ENCODE results near the gene SUGCT. TPM values are rescaled to one million over a fixed set of nuclear protein-coding genes. Genes with fewer than 3 reads are reported as not detected.

Gene SUGCT
- total and polyA plus RNA-seq, 9 of the 15 experiments (the other 6 are each of a cell fraction or from before 2014, with no cell fraction given) = 0.58 to 2.5 (median 1.4) TPM

DNA sequence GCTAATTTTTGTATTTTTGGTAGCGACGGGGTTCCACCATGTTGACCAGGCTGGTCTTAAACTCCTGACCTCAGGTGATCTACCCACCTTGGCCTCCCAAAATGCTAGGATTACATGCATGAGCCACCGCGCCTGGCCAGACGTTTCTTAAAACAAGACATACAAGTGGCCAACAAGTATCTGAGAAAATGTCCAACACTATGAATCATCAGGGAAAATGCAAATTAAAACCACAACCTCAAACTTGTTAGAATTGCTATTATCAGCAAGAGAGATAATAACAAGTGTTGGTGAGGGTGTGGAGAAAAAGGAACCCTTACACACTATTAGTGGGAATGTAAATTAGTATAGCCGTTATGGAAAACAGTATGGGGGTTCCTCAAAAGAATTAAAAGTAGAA, 148.6 kb downstream of the SUGCT start:
- no peak for ATAC-seq
- DNase-seq (ENCODE audit: extremely low read depth in 1 of 4, low spot score in 3 of 4) = no peak
- no TSS peak for BruUV-seq (replicated peaks)
- POLR2A ChIA-PET = interaction anchor here (0.6 kb wide), 1 partner anchor 10 kb away, joined by 3 read pairs; no protein-coding TSS in a partner anchor
- H4K20me1 ChIP-seq (replicated peaks; ENCODE audit: control insufficient read depth, insufficient read depth, low read length) = no peaks in the 10 kb centered on the region
- H3K27me3 ChIP-seq (ENCODE audit: control insufficient read depth in 2 of 2, insufficient read depth in 2 of 2, low read length in 2 of 2) = no peaks in the 10 kb centered on the region
- H3K79me2 ChIP-seq (ENCODE audit: control insufficient read depth, insufficient read depth, low read length) = no peaks in the 10 kb centered on the region
- intact Hi-C loops (cut with micrococcal nuclease) = no loop called here
- H2AFZ ChIP-seq (ENCODE audit: low read depth, low read length) = no peak overlapping the region
- 0% methylated on average over 6 of the region's 6 CpGs for WGBS (ENCODE audit: insufficient coverage, low coverage, missing lambda C conversion rate)
- CTCF ChIA-PET (ENCODE audit: low intra/inter-chr PET ratio) = no interaction called here
- in situ Hi-C loops (cut with MboI) = no loop called here
- H3K27ac ChIP-seq (ENCODE audit: extremely low read depth, low read depth, low read length) = no peak overlapping the region
- H3K36me3 ChIP-seq (ENCODE audit: control insufficient read depth, insufficient read depth, low read length) = no peaks in the 10 kb centered on the region
- no peaks in the 10 kb centered on the region for H3K9me1 ChIP-seq (ENCODE audit: control insufficient read depth, insufficient read depth, low read length)
- no peaks in the 10 kb centered on the region for H3K9me3 ChIP-seq (replicated peaks; ENCODE audit: control insufficient read depth, insufficient read depth, low read depth, low read length)
- H3K9ac ChIP-seq (ENCODE audit: insufficient read depth in 1 of 2, low read depth in 2 of 2, low read length in 2 of 2) = no peak overlapping the region
- no peak overlapping the region for H3K4me2 ChIP-seq (ENCODE audit: insufficient read depth, low read length)
- H3K4me3 ChIP-seq = no peak overlapping the region
- no peak for FAIRE-seq
- H3K4me1 ChIP-seq (replicated peaks in 1 of 2; ENCODE audit: control insufficient read depth in 2 of 2, insufficient read depth in 2 of 2, low read length in 2 of 2) = no peaks in the 10 kb centered on the region
- TF ChIP-seq, protein P1, sequence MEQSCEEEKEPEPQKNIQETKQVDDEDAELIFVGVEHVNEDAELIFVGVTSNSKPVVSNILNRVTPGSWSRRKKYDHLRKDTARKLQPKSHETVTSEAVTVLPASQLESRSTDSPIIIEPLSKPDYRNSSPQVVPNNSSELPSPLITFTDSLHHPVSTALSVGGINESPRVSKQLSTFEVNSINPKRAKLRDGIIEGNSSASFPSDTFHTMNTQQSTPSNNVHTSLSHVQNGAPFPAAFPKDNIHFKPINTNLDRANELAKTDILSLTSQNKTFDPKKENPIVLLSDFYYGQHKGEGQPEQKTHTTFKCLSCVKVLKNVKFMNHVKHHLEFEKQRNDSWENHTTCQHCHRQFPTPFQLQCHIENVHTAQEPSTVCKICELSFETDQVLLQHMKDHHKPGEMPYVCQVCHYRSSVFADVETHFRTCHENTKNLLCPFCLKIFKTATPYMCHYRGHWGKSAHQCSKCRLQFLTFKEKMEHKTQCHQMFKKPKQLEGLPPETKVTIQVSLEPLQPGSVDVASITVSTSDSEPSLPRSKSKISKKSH (CRISPR knock-in tag; IDR thresholded peaks at IDR 0.05) = no peak
- no peak for TF ChIP-seq ZBTB17 (CRISPR knock-in tag; IDR thresholded peaks at IDR 0.05)
- TF ChIP-seq, protein P2, sequence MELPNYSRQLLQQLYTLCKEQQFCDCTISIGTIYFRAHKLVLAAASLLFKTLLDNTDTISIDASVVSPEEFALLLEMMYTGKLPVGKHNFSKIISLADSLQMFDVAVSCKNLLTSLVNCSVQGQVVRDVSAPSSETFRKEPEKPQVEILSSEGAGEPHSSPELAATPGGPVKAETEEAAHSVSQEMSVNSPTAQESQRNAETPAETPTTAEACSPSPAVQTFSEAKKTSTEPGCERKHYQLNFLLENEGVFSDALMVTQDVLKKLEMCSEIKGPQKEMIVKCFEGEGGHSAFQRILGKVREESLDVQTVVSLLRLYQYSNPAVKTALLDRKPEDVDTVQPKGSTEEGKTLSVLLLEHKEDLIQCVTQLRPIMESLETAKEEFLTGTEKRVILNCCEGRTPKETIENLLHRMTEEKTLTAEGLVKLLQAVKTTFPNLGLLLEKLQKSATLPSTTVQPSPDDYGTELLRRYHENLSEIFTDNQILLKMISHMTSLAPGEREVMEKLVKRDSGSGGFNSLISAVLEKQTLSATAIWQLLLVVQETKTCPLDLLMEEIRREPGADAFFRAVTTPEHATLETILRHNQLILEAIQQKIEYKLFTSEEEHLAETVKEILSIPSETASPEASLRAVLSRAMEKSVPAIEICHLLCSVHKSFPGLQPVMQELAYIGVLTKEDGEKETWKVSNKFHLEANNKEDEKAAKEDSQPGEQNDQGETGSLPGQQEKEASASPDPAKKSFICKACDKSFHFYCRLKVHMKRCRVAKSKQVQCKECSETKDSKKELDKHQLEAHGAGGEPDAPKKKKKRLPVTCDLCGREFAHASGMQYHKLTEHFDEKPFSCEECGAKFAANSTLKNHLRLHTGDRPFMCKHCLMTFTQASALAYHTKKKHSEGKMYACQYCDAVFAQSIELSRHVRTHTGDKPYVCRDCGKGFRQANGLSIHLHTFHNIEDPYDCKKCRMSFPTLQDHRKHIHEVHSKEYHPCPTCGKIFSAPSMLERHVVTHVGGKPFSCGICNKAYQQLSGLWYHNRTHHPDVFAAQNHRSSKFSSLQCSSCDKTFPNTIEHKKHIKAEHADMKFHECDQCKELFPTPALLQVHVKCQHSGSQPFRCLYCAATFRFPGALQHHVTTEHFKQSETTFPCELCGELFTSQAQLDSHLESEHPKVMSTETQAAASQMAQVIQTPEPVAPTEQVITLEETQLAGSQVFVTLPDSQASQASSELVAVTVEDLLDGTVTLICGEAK (IDR thresholded peaks at IDR 0.05) = no peak
- TF ChIP-seq, protein P2 (CRISPR knock-in tag; IDR thresholded peaks at IDR 0.05) = no peak
- TF ChIP-seq TEAD2 (tag; IDR thresholded peaks at IDR 0.05) = no peak
- no peak for TF ChIP-seq SREBF1 (IDR thresholded peaks at IDR 0.05; ENCODE audit: borderline replicate concordance, low read depth, low read length)
- TF ChIP-seq RBM39 (optimal IDR thresholded peaks at IDR 0.05; ENCODE audit: low read depth, low read length) = no peak
- TF ChIP-seq, protein P3, sequence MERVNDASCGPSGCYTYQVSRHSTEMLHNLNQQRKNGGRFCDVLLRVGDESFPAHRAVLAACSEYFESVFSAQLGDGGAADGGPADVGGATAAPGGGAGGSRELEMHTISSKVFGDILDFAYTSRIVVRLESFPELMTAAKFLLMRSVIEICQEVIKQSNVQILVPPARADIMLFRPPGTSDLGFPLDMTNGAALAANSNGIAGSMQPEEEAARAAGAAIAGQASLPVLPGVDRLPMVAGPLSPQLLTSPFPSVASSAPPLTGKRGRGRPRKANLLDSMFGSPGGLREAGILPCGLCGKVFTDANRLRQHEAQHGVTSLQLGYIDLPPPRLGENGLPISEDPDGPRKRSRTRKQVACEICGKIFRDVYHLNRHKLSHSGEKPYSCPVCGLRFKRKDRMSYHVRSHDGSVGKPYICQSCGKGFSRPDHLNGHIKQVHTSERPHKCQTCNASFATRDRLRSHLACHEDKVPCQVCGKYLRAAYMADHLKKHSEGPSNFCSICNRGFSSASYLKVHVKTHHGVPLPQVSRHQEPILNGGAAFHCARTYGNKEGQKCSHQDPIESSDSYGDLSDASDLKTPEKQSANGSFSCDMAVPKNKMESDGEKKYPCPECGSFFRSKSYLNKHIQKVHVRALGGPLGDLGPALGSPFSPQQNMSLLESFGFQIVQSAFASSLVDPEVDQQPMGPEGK (CRISPR knock-in tag; IDR thresholded peaks at IDR 0.05; ENCODE audit: borderline replicate concordance) = no peak
- TF ChIP-seq RBM34 (IDR thresholded peaks at IDR 0.05; ENCODE audit: borderline replicate concordance, insufficient read depth, low read length) = no peak
- TF ChIP-seq ELF4 (CRISPR knock-in tag; IDR thresholded peaks at IDR 0.05) = no peak
- no peak for TF ChIP-seq KDM4B (IDR thresholded peaks at IDR 0.05; ENCODE audit: borderline replicate concordance in 2 of 2, low read depth in 1 of 2)

All from K562 (cell line).